PC-3 (cell line): ENCODE measurements around the gene SLC8A1. TPM values are rescaled to one million over a fixed set of nuclear protein-coding genes. Genes with fewer than 3 reads are reported as not detected.
A peak's percentile ranks its signal among the peaks of the same experiment; 100 is the strongest.

Source experiments
- ATAC-seq: fragments of 200-7000 bp; cut with Tn5 transposase; 2 replicates; pipeline ENCODE4 v1.9.1; 2020; ENCODE audit warnings: mild to moderate bottlenecking, moderate library complexity
- BruUV-seq: library from RNA; stranded (reverse); fragments of 400-500 nt; replicated peaks from 2 replicates; lab custom pipeline; 2021; lab: Mats Ljungman, UMichigan
- CTCF ChIA-PET: fragments of 300-600 bp; sonication (Branson Sonifier 250); formaldehyde crosslinking; loops from one replicate; lab custom pipeline; 2022; ENCODE audit warnings: antibody characterized with exemption; lab: Charles Lee
- POLR2A ChIA-PET: fragments of 300-600 bp; sonication (Branson Sonifier 250); formaldehyde crosslinking; loops from one replicate; lab custom pipeline; 2022; ENCODE audit warnings: antibody characterized with exemption; ENCODE audit not compliant: unreplicated experiment; lab: Charles Lee
- DNase-seq: peaks from one replicate; pipeline ENCODE4 v3.0.0-alpha.2; 2015
- H2AFZ ChIP-seq: fragments of 300-600 bp; sonication (generic); 2 replicates; pipeline ENCODE4 v1.6.0; 2016; ENCODE audit warnings: antibody characterized with exemption, low read length
- H3F3A ChIP-seq: fragments of 300-600 bp; sonication (generic); one replicate; pipeline ENCODE4 v1.6.0; 2017; ENCODE audit warnings: antibody characterized with exemption, low read length, control low read depth, mild to moderate bottlenecking; ENCODE audit not compliant: unreplicated experiment
- H3K27ac ChIP-seq: fragments of 300-600 bp; sonication (generic); 2 replicates; pipeline ENCODE4 v1.5.1; 2016; ENCODE audit warnings: mild to moderate bottlenecking, low read length
- H3K27me3 ChIP-seq: fragments of 300-600 bp; sonication (generic); 2 replicates; pipeline ENCODE4 v1.6.1; 2016; ENCODE audit warnings: low read length, mixed read lengths
- H3K36me3 ChIP-seq: fragments of 300-600 bp; sonication (generic); 2 replicates; pipeline ENCODE4 v1.6.1; 2016; ENCODE audit warnings: low read depth, mixed run types, low read length, mixed read lengths
- H3K4me1 ChIP-seq: fragments of 300-600 bp; sonication (generic); 2 replicates; pipeline ENCODE4 v1.5.1; 2016; ENCODE audit warnings: low read length; ENCODE audit not compliant: insufficient read depth
- H3K4me2 ChIP-seq: fragments of 300-600 bp; sonication (generic); 2 replicates; pipeline ENCODE4 v1.6.0; 2016; ENCODE audit warnings: low read length
- H3K4me3 ChIP-seq: fragments of 300-600 bp; sonication (generic); 2 replicates; pipeline ENCODE4 v1.5.1; 2016; ENCODE audit warnings: mild to moderate bottlenecking, low read length, mixed read lengths
- H3K79me2 ChIP-seq: fragments of 300-600 bp; sonication (generic); 2 replicates; pipeline ENCODE4 v1.6.1; 2017; ENCODE audit warnings: low read length, mixed read lengths
- H3K9ac ChIP-seq: fragments of 300-600 bp; sonication (generic); 2 replicates; pipeline ENCODE4 v1.6.0; 2016; ENCODE audit warnings: mild to moderate bottlenecking, low read length
- H3K9me2 ChIP-seq: fragments of 300-600 bp; sonication (generic); replicated peaks from 2 replicates; pipeline ENCODE4 v1.6.1; 2016; ENCODE audit warnings: mixed run types, low read length, mixed read lengths
- H3K9me3 ChIP-seq: fragments of 300-600 bp; sonication (generic); 2 replicates; pipeline ENCODE4 v1.6.1; 2016; ENCODE audit warnings: low read length, mixed read lengths
- H4K20me1 ChIP-seq: fragments of 300-600 bp; sonication (generic); 2 replicates; pipeline ENCODE4 v1.6.1; 2016; ENCODE audit warnings: low read length, mixed read lengths
- CTCF ChIP-seq: fragments of 300-600 bp; sonication (generic); conservative IDR thresholded peaks from 2 replicates; pipeline ENCODE4 v1.5.1; 2017; ENCODE audit warnings: antibody characterized with exemption, low read depth, mild to moderate bottlenecking, low read length
- EZH2 ChIP-seq: fragments of 300-600 bp; sonication (generic); IDR thresholded peaks from one replicate; pipeline ENCODE4 v1.6.1; 2017; ENCODE audit warnings: antibody characterized with exemption, mild to moderate bottlenecking, low read length; ENCODE audit not compliant: unreplicated experiment
- EZH2phosphoT487 ChIP-seq: fragments of 300-600 bp; sonication (generic); IDR thresholded peaks from 2 replicates; pipeline ENCODE4 v1.6.1; 2018; ENCODE audit warnings: mild to moderate bottlenecking, antibody characterized with exemption, low read length, borderline replicate concordance
- intact Hi-C: fragments of 100-400 bp; cut with micrococcal nuclease; formaldehyde crosslinking; loops from 2 replicates; pipeline ENCODE4 v1.9.0; 2023
- total RNA-seq: library from RNA; depleted of rRNA; stranded (reverse); fragments of >200 nt; gene quantifications from 2 replicates; pipeline ENCODE4 v1.2.3, GENCODE V29; 2014

SLC8A1 gene
- total RNA-seq, 1 experiment from 2014 or later: 1.3 TPM

- Histone ChIP-seq H4K20me1 (no peaks in the 10 kb centered on the region), H2AFZ (peak overlapping the region; percentile 83; the same call in 1 of the 2 replicates), H3K4me3 (peak overlapping the region; percentile 69; the same call in 1 of the 2 replicates), H3K9me2 (no peaks in the 10 kb centered on the region), H3K36me3 (no peaks in the 10 kb centered on the region), H3K27ac (no peak overlapping the region), H3K27me3 (no peaks in the 10 kb centered on the region), H3K4me1 (no peaks in the 10 kb centered on the region), H3K4me2 (peak overlapping the region; percentile 85), H3K9ac (no peak overlapping the region), H3K9me3 (no peaks in the 10 kb centered on the region), H3F3A (no peaks in the 10 kb centered on the region), H3K79me2 (no peaks in the 10 kb centered on the region)
- ATAC-seq (peak; percentile 39), DNase-seq (peak; percentile 14)
- POLR2A ChIA-PET: no interaction called here
- no TSS peak for BruUV-seq
- TF ChIP-seq CTCF (0 out of 2 replicates have a peak, but pooled peaks have one; percentile 24), EZH2 (no peak), EZH2phosphoT487 (no peak)
- CTCF ChIA-PET: interaction anchor here (0.5 to 1.5 kb wide), 8 partner anchors 118 to 1414 kb away, joined by 3 to 8 read pairs (median 4); no protein-coding TSS in a partner anchor
- intact Hi-C loops: loop anchor here (5.0 to 10.0 kb wide), 3 partner anchors 203 to 535 kb away; no protein-coding TSS in a partner anchor
Measured at GRCh38 chr2:40450066-40450795, 1.7 kb downstream of the SLC8A1 start.

- TF ChIP-seq CTCF: peak; percentile 84
- TF ChIP-seq EZH2phosphoT487: no peak
- TF ChIP-seq EZH2: no peak
- no peak overlapping the region for H3K4me2 ChIP-seq
- intact Hi-C loops: loop anchor here (2.0 kb wide), 1 partner anchor 14 kb away; no protein-coding TSS in a partner anchor
Measured at GRCh38 chr2:40448476-40449079, 3.3 kb downstream of the SLC8A1 start.

More at GRCh38 chr2:40448476-40449079, 3.3 kb downstream of the SLC8A1 start:
- Histone ChIP-seq H4K20me1 (no peaks in the 10 kb centered on the region), H3K4me1 (no peaks in the 10 kb centered on the region), H3K9me2 (no peaks in the 10 kb centered on the region), H3K27ac (no peak overlapping the region), H3K4me3 (no peak overlapping the region), H3K36me3 (no peaks in the 10 kb centered on the region), H2AFZ (0 out of 2 replicates have a peak overlapping the region, but pooled peaks have one; percentile 11), H3K9ac (no peak overlapping the region), H3F3A (no peaks in the 10 kb centered on the region), H3K79me2 (no peaks in the 10 kb centered on the region), H3K27me3 (no peaks in the 10 kb centered on the region), H3K9me3 (no peaks in the 10 kb centered on the region)
- ChIA-PET POLR2A (no interaction called here), CTCF (interaction anchor here (0.7 kb wide), 2 partner anchors 36 to 328 kb away, joined by 7 to 9 read pairs; no protein-coding TSS in a partner anchor)
- BruUV-seq: no TSS peak
- ATAC-seq: no peak
- DNase-seq: peak; percentile 68
